Neural cell (in vitro differentiated cells): ENCODE results near the gene MIPOL1. TPM values are rescaled to one million over a fixed set of nuclear protein-coding genes. Genes with fewer than 3 reads are reported as not detected.

Experiments used
- H2AFZ ChIP-seq: fragments of 200-600, 300-800 bp; sonication (generic), shearing (Covaris generic); 2 replicates; pipeline ENCODE4 v1.6.0; 2014; ENCODE audit warnings: low read depth, mild to moderate bottlenecking, antibody characterized with exemption, low read length, moderate library complexity
- H3F3A ChIP-seq: fragments of 200-600 bp; shearing (Covaris generic); 2 replicates; pipeline ENCODE4 v1.6.1; 2016; ENCODE audit warnings: mild to moderate bottlenecking, moderate library complexity, mixed read lengths, antibody characterized with exemption, low read length; ENCODE audit not compliant: insufficient read depth, poor library complexity, severe bottlenecking
- H3K27ac ChIP-seq: fragments of 200-600, 300-800 bp; sonication (generic), shearing (Covaris generic); 2 replicates; pipeline ENCODE4 v1.5.1; 2014; ENCODE audit warnings: mild to moderate bottlenecking, low read length, moderate library complexity
- H3K27me3 ChIP-seq: fragments of 300-800, 200-600 bp; sonication (generic), shearing (Covaris generic); 2 replicates; pipeline ENCODE4 v1.6.0; 2014; ENCODE audit warnings: mild to moderate bottlenecking, low read depth, low read length, moderate library complexity; ENCODE audit not compliant: insufficient read depth
- H3K36me3 ChIP-seq: fragments of 300-800, 200-600 bp; sonication (generic), shearing (Covaris generic); 2 replicates; pipeline ENCODE4 v1.5.1; 2014; ENCODE audit warnings: mild to moderate bottlenecking, antibody characterized with exemption, low read length, moderate library complexity; ENCODE audit not compliant: insufficient read depth
- H3K4me2 ChIP-seq: fragments of 300-800, 200-600 bp; sonication (generic), shearing (Covaris generic); 2 replicates; pipeline ENCODE4 v1.6.0; 2014; ENCODE audit warnings: mild to moderate bottlenecking, low read length
- H3K4me3 ChIP-seq: fragments of 300-800, 200-600 bp; sonication (generic), shearing (Covaris generic); 2 replicates; pipeline ENCODE4 v1.5.1; 2014; ENCODE audit warnings: mild to moderate bottlenecking, low read length, moderate library complexity
- H3K79me2 ChIP-seq: fragments of 200-600 bp; shearing (Covaris generic); replicated peaks from 2 replicates; pipeline ENCODE4 v1.6.0; 2014; ENCODE audit warnings: mild to moderate bottlenecking, low read length, moderate library complexity; ENCODE audit not compliant: insufficient read depth
- H3K9ac ChIP-seq: fragments of 300-800, 200-600 bp; sonication (generic), shearing (Covaris generic); 2 replicates; pipeline ENCODE4 v1.6.1; 2016; ENCODE audit warnings: mild to moderate bottlenecking, low read length, mixed read lengths
- H3K9me2 ChIP-seq: fragments of 200-600 bp; shearing (Covaris generic); 2 replicates; pipeline ENCODE4 v1.6.1; 2016; ENCODE audit warnings: mild to moderate bottlenecking, low read length, mixed read lengths; ENCODE audit not compliant: insufficient read depth
- H3K9me3 ChIP-seq: fragments of 200-600, 300-800 bp; sonication (generic), shearing (Covaris generic); 2 replicates; pipeline ENCODE4 v1.6.1; 2016; ENCODE audit warnings: mild to moderate bottlenecking, mixed run types, low read length, moderate library complexity, mixed read lengths
- H4K20me1 ChIP-seq: fragments of 200-600 bp; shearing (Covaris generic); 2 replicates; pipeline ENCODE4 v1.6.1; 2016; ENCODE audit warnings: mild to moderate bottlenecking, mixed run types; ENCODE audit not compliant: insufficient read depth
- CTCF ChIP-seq: fragments of 450-650 bp; IDR thresholded peaks from 2 replicates; pipeline ENCODE4 v1.5.1; 2014; ENCODE audit warnings: antibody characterized with exemption, mild to moderate bottlenecking, moderate library complexity; ENCODE audit not compliant: poor library complexity, severe bottlenecking
- EP300 ChIP-seq: fragments of 450-650 bp; conservative IDR thresholded peaks from 2 replicates; pipeline ENCODE4 v1.6.1; 2014; ENCODE audit warnings: antibody characterized with exemption, mild to moderate bottlenecking, moderate library complexity; ENCODE audit not compliant: poor library complexity, severe bottlenecking
- EZH2 ChIP-seq: fragments of 200-600, 300-800 bp; shearing (Covaris generic), sonication (generic); IDR thresholded peaks from 2 replicates; pipeline ENCODE4 v1.6.1; 2014; ENCODE audit warnings: antibody characterized with exemption, low read length, borderline replicate concordance, mild to moderate bottlenecking; ENCODE audit not compliant: insufficient read depth, poor library complexity, severe bottlenecking
- MXI1 ChIP-seq: fragments of 450-650 bp; conservative IDR thresholded peaks from 2 replicates; pipeline ENCODE4 v1.6.1; 2014; ENCODE audit warnings: antibody characterized with exemption, mild to moderate bottlenecking; ENCODE audit not compliant: poor library complexity, severe bottlenecking
- POLR2AphosphoS5 ChIP-seq: IDR thresholded peaks from 2 replicates; pipeline ENCODE4 v1.6.1; 2012
- RAD21 ChIP-seq: fragments of 450-650 bp; conservative IDR thresholded peaks from 2 replicates; pipeline ENCODE4 v1.6.1; 2014; ENCODE audit warnings: antibody characterized with exemption, mild to moderate bottlenecking, moderate library complexity
- REST ChIP-seq: IDR thresholded peaks from 2 replicates; pipeline ENCODE4 v1.6.1; 2012; ENCODE audit warnings: borderline replicate concordance
- SMC3 ChIP-seq: fragments of 450-650 bp; conservative IDR thresholded peaks from 2 replicates; pipeline ENCODE4 v1.6.1; 2014; ENCODE audit warnings: antibody characterized with exemption, mild to moderate bottlenecking, moderate library complexity; ENCODE audit not compliant: poor library complexity
- TAF1 ChIP-seq: IDR thresholded peaks from 2 replicates; pipeline ENCODE4 v1.6.1; 2012; ENCODE audit warnings: low read depth
- polyA plus RNA-seq: library from polyadenylated mRNA; depleted of rRNA; stranded (reverse); fragments of >200 nt; gene quantifications from 2 replicates; pipeline ENCODE4 v1.2.3, GENCODE V29; 2014

The MIPOL1 gene
- polyA plus RNA-seq, 1 donor from 2014 or later: 1.3 TPM

- H3K27me3 ChIP-seq: no peaks in the 10 kb centered on the region
- H3K79me2 ChIP-seq: no peaks in the 10 kb centered on the region
- TF ChIP-seq POLR2AphosphoS5 (no peak), CTCF (no peak), MXI1 (no peak), REST (no peak), EZH2 (no peak), SMC3 (no peak)
- no peaks in the 10 kb centered on the region for H4K20me1 ChIP-seq
- no peak overlapping the region for H3K9ac ChIP-seq
- no peaks in the 10 kb centered on the region for H3K9me2 ChIP-seq
- no peaks in the 10 kb centered on the region for H3F3A ChIP-seq
- H3K4me2 ChIP-seq: no peak overlapping the region
- H3K27ac ChIP-seq: no peak overlapping the region
- H3K9me3 ChIP-seq: no peaks in the 10 kb centered on the region
- no peaks in the 10 kb centered on the region for H3K36me3 ChIP-seq
- H2AFZ ChIP-seq: no peak overlapping the region
- no peak overlapping the region for H3K4me3 ChIP-seq
Observed at GRCh38 chr14:37491076-37491475, 293.3 kb downstream of the MIPOL1 start.

GRCh38 chr14:37493606-37494005, 295.9 kb downstream of the MIPOL1 start:
- Histone ChIP-seq H3K27me3 (no peaks in the 10 kb centered on the region), H3K79me2 (no peaks in the 10 kb centered on the region), H3F3A (no peaks in the 10 kb centered on the region), H3K9me3 (no peaks in the 10 kb centered on the region), H3K4me2 (no peak overlapping the region), H4K20me1 (no peaks in the 10 kb centered on the region), H3K9ac (no peak overlapping the region), H3K4me3 (no peak overlapping the region), H2AFZ (no peak overlapping the region), H3K36me3 (no peaks in the 10 kb centered on the region), H3K9me2 (no peaks in the 10 kb centered on the region), H3K27ac (no peak overlapping the region)
- TF ChIP-seq CTCF (no peak), EP300 (no peak), SMC3 (no peak), MXI1 (no peak), REST (no peak), POLR2AphosphoS5 (no peak), EZH2 (no peak), RAD21 (no peak), TAF1 (no peak)
